ENCODE measurements around the gene TNNC1.

- TF ChIP-seq, protein P1, sequence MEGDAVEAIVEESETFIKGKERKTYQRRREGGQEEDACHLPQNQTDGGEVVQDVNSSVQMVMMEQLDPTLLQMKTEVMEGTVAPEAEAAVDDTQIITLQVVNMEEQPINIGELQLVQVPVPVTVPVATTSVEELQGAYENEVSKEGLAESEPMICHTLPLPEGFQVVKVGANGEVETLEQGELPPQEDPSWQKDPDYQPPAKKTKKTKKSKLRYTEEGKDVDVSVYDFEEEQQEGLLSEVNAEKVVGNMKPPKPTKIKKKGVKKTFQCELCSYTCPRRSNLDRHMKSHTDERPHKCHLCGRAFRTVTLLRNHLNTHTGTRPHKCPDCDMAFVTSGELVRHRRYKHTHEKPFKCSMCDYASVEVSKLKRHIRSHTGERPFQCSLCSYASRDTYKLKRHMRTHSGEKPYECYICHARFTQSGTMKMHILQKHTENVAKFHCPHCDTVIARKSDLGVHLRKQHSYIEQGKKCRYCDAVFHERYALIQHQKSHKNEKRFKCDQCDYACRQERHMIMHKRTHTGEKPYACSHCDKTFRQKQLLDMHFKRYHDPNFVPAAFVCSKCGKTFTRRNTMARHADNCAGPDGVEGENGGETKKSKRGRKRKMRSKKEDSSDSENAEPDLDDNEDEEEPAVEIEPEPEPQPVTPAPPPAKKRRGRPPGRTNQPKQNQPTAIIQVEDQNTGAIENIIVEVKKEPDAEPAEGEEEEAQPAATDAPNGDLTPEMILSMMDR (IDR thresholded peaks at IDR 0.05 in 2 of 3, conservative IDR thresholded peaks at IDR 0.05 in 1 of 3; ENCODE audit: insufficient read depth in 2 of 3, low read depth in 1 of 3, low read length in 3 of 3), result no peak
- TF ChIP-seq ZFP30 (CRISPR knock-in tag; IDR thresholded peaks at IDR 0.05; ENCODE audit: borderline replicate concordance) (no peak), POLR2AphosphoS5 (IDR thresholded peaks at IDR 0.05; ENCODE audit: control insufficient read depth, insufficient read depth, low read depth, low read length) (no peak)
Observed at GRCh38 chr3:52461874-52462273, 8.0 kb upstream of the TNNC1 start.

Data from K562 (cell line).